Suppressor macrophage (primary cell): ENCODE data around the gene LHX8.

Experiments used
- DNase-seq, 4 experiments: peaks; one replicate each; pipeline ENCODE4 v3.0.0-alpha.2; 2020 to 2022

The LHX8 gene

GRCh38 chr1:75203415-75204277 lies 69.5 kb downstream of the LHX8 start:
- peak; percentile 35 to 56 (median 46) for DNase-seq

- DNase-seq, result no peak
Observed at GRCh38 chr1:75208862-75209261, 74.7 kb downstream of the LHX8 start.
